ENCODE results near the gene SEC14L3.

SEC14L3 gene

DNA sequence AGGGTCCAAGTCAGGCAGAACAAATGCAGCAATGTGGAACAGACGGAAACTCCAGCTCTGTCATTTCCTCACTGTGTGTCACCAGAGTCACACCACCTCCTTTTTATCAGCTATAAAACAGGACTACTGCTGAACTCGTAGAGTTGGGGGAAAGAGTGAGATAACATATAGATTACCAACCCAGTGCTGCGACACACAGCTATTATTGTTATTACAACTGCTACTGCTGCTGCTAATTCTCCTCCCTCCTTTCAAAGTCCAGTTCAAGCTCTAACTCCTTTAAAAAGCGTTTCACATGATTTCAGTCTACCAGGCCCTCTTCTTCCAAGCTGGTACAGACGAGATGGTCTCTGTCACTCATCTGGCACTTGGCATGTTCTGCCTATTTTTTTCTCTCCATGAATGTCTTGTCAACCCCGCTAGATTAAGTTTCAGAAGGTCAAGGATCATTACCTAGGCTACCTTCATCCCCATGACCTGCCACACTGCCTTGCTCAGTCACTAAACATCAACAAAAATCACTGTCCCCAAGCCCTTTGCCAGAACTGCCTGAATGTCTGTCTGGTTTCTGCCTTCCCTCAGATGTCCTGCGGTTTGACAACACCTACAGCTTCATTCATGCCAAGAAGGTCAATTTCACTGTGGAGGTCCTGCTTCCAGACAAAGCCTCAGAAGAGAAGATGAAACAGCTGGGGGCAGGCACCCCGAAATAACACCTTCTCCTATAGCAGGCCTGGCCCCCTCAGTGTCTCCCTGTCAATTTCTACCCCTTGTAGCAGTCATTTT is 49.9 kb downstream of the SEC14L3 start:
- no peak for FAIRE-seq

DNA sequence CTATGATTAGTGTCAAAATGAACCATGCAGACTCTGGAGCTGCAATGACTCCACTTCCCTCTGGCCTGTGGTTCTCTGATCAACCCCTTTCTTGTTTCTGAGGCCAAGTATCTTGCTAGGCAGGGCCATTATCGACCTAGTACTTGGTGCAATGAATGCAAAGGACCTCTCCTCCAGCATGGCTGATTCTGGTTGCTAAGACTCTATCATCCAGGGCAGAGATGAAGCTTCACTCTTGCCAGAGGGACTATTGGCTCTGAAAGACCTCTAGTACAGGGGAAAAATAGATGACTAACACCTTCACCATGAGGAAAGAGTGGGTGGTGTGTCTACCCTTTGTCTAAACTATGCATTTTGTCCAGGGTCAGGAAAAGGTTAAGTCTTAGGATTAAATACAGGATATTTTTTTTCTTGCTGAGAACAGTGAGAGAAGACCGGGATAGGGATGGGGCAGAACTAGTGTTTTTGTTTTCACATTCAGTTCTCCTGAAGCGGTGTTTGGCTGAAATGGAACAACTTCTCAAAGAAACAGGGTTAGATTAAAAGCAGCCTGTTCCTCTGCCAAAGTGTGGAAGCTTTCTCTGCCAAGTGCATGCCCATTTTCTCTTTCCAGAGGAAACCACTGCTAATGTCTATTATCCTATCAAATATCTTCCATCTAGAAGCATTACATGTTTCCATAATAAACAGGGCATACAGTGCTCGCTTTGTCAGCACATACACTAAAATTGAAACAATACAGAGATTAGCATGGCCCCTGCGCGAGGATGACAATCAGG is 51.3 kb downstream of the SEC14L3 start:
- no peak for FAIRE-seq

- no peak for FAIRE-seq
Measured at GRCh38 chr22:30416837-30417236, 55.0 kb downstream of the SEC14L3 start.

DNA sequence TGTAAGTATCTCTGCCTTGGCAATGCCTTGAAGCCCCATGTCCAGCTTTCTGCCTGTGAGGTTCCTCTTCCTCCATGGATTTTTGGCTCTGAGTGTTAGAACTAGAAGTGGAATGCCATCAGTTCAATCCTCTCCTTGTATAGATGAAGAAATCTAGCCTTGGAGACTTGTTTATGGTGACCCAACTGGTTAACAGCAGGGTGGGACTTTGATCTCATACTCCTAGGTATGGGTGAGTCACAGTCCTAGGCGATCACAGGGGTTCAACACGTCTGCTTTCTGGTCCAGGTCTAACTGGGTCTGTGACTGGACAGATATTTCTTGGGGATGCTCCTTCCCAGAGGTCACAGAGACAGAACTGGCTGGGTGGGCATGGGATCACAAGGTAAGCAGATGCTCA is 55.4 kb downstream of the SEC14L3 start:
- no peak for FAIRE-seq

DNA sequence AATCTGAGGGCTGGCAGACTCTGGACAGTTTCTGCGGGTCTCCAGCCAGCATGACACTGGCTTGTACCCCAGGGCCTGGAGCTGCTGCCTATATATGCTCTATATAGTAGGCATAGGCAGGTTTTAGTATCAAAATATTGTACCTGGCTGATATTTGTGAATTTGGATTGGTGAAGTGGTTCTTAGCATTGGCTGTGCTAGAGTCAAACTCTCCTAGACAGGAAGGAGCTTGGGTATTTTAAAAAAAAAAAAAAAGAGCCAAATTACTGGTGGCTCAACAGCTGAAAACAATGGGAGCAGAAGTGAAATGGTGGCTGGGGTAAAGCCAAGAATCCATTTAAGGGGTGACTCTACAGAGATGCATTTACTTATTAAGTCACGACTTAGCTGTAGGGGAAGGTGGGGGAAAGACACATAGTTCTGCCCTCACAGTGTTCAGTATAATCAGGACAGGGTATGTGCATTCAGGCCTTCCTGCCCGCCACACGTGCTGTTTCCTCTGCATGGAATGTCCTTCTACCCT is 57.2 kb downstream of the SEC14L3 start:
- no peak for FAIRE-seq

DNA sequence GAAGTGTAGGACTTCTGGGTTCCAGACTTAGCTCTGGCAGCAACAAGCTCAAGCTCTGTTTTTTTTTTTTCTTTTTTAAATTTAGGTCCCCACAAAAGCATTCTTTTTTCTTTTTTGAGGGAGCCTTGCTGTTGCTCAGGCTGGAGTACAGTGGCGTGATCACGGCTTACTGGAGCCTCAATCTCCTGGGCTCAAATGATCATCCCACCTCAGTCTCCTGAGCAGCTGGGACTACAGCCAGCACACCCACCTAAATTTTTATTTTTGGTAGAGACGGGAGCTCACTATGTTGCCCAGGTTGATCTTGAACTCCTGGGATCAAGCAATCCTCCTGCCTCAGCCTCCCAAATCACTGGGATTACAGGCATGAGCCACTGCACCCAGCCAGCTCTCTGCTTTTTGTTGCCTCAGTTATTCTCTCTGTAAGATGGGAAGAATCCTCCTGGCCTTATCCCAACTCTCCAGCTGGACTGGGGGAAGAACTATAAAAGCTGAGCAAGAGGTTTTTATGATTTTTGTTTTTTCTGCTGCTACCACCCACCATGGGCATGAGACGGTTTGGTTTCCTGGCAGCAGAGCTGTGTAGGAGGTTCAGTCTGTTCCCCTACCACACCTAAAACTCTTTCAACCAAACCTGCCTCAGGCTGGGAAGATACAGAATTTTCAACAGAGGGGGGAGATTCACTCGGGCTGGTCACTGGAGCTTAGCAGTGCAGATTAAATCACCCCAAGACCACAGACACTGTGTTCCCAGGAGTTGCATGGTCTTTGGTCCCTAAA is 57.9 kb downstream of the SEC14L3 start:
- no peak for FAIRE-seq

- FAIRE-seq = no peak
Measured at GRCh38 chr22:30413001-30413400, 58.8 kb downstream of the SEC14L3 start.

GRCh38 chr22:30411780-30412179 is 60.0 kb downstream of the SEC14L3 start:
- FAIRE-seq = no peak
